Activated naive CD4-positive, alpha-beta T cell treated with anti-CD3 and anti-CD28 coated beads for 36 hours (primary cell): ENCODE data around the gene PTPN6. TPM values are rescaled to one million over a fixed set of nuclear protein-coding genes. Genes with fewer than 3 reads are reported as not detected.
A peak's percentile ranks its signal among the peaks of the same experiment; 100 is the strongest.

ENCODE experiments used
- CTCF ChIA-PET: fragments of 350-600 bp; sonication (Branson Sonifier 250); formaldehyde crosslinking; loops from one replicate; lab custom pipeline; 2021; ENCODE audit warnings: antibody characterized with exemption; lab: Charles Lee
- DNase-seq: peaks from one replicate; pipeline ENCODE4 v3.0.0-alpha.2; 2020
- H3K27ac Mint-ChIP-seq: one replicate; pipeline ENCODE4 v1.8.0; 2021; ENCODE audit warnings: mild to moderate bottlenecking, mixed read lengths
- H3K27me3 Mint-ChIP-seq: one replicate; pipeline ENCODE4 v1.8.0; 2021; ENCODE audit warnings: low read depth, mixed read lengths
- H3K36me3 Mint-ChIP-seq: one replicate; pipeline ENCODE4 v1.8.0; 2021; ENCODE audit warnings: low read depth, mixed read lengths
- H3K4me1 Mint-ChIP-seq: one replicate; pipeline ENCODE4 v1.8.0; 2021; ENCODE audit warnings: low read depth, mixed read lengths
- H3K4me3 Mint-ChIP-seq: one replicate; pipeline ENCODE4 v1.8.0; 2021; ENCODE audit warnings: mild to moderate bottlenecking, moderate library complexity, mixed read lengths
- H3K9me3 Mint-ChIP-seq: one replicate; pipeline ENCODE4 v1.8.0; 2021; ENCODE audit warnings: mixed read lengths
- intact Hi-C: fragments of 100-400 bp; cut with micrococcal nuclease; formaldehyde crosslinking; loops from one replicate; pipeline ENCODE4 v1.15.1; 2023
- total RNA-seq, 2 experiments: library from RNA; stranded (reverse); gene quantifications; one replicate each; pipeline ENCODE4 v1.2.3, GENCODE V29; 2021

The PTPN6 gene
- total RNA-seq, 2 experiments from 2014 or later: 334 to 348 TPM

GRCh38 chr12:6936636-6937480 lies 14.3 kb upstream of the PTPN6 start:
- H3K4me3 Mint-ChIP-seq: peak overlapping the region; percentile 92
- no peaks in the 10 kb centered on the region for H3K9me3 Mint-ChIP-seq
- no peaks in the 10 kb centered on the region for H3K27me3 Mint-ChIP-seq
- intact Hi-C loops: no loop called here
- H3K27ac Mint-ChIP-seq: peak overlapping the region; percentile 96
- DNase-seq: peak; percentile 73
- H3K36me3 Mint-ChIP-seq: peaks cover 27% of the 10 kb centered on the region
- CTCF ChIA-PET: interaction anchor here (0.7 to 4.8 kb wide), 8 partner anchors 8 to 65 kb away, joined by 3 to 43 read pairs (median 6); partner anchors contain the start of gene SPSB2
- peaks cover 50% of the 10 kb centered on the region for H3K4me1 Mint-ChIP-seq

DNA sequence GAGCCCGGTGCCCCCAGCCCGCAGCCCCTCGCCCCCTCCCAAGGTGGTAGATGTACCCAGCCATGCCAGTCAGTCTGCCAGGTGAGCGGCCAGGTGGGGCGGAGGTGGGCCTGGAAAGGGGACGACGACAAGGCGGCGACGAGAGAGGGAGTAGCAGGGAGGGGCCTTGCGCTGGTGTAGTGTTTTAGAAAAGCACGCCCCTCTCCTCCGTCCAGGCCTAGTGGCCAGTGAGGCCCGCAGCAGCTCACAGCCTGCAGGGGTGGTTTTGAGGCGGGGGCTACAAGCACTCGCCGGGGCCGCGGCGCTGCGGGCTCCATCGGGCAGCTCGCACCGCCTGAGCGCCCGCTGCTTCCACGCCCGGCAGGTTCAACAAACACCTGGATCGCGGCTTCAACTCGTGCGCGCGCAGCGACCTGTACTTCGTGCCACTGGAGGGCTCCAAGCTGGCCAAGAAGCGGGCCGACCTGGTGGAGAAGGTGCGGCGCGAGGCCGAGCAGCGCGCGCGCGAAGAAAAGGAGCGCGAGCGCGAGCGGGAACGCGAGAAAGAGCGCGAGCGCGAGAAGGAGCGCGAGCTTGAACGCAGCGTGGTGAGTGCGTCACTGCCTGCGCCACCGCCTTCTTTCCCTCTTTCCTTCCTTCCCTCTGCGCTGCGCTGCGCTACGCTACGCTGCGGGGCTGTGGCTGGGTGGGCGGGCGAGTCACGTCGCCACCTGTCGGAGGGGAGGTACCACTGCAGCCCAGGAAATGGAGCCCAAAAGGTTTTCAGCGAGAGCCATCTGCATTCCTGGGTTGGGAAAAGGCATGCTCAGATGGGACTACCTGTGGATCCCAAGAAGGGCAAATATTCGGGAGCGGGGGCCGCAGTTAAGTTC lies 13.4 kb upstream of the PTPN6 start:
- H3K27me3 Mint-ChIP-seq: no peaks in the 10 kb centered on the region
- intact Hi-C loops: loop anchor here (1.0 kb wide), 4 partner anchors 13 to 85 kb away; partner anchors contain the start of genes EMG1, PHB2, SPSB2 and USP5
- CTCF ChIA-PET: interaction anchor here (0.6 to 4.8 kb wide), 18 partner anchors 8 to 308 kb away, joined by 3 to 43 read pairs (median 5); partner anchors contain the start of genes PTPN6, SPSB2 and TPI1

GRCh38 chr12:6938353-6939190 lies 12.6 kb upstream of the PTPN6 start:
- H3K27me3 Mint-ChIP-seq: no peaks in the 10 kb centered on the region
- H3K36me3 Mint-ChIP-seq: peaks cover 26% of the 10 kb centered on the region
- no peaks in the 10 kb centered on the region for H3K9me3 Mint-ChIP-seq
- peak overlapping the region; percentile 92 for H3K4me3 Mint-ChIP-seq
- peak overlapping the region; percentile 96 for H3K27ac Mint-ChIP-seq
- no peak for DNase-seq
- intact Hi-C loops: loop anchor here (1.0 kb wide), 4 partner anchors 14 to 86 kb away; partner anchors contain the start of genes EMG1, PHB2, SPSB2 and USP5
- H3K4me1 Mint-ChIP-seq: peaks cover 41% of the 10 kb centered on the region
- CTCF ChIA-PET: interaction anchor here (1.0 to 4.8 kb wide), 14 partner anchors 9 to 309 kb away, joined by 3 to 43 read pairs (median 5); partner anchors contain the start of genes PTPN6, SPSB2 and TPI1

More for the DNA sequence above, 13.4 kb upstream of the PTPN6 start:
- H3K27ac Mint-ChIP-seq: peak overlapping the region; percentile 96
- H3K36me3 Mint-ChIP-seq: peaks cover 28% of the 10 kb centered on the region
- H3K4me1 Mint-ChIP-seq: peaks cover 47% of the 10 kb centered on the region
- H3K9me3 Mint-ChIP-seq: no peaks in the 10 kb centered on the region
- DNase-seq: peak; percentile 96
- peak overlapping the region; percentile 92 for H3K4me3 Mint-ChIP-seq

- intact Hi-C loops: no loop called here
- H3K4me3 Mint-ChIP-seq: no peak overlapping the region
Observed at GRCh38 chr12:6939191-6939540, 12.0 kb upstream of the PTPN6 start.

DNA sequence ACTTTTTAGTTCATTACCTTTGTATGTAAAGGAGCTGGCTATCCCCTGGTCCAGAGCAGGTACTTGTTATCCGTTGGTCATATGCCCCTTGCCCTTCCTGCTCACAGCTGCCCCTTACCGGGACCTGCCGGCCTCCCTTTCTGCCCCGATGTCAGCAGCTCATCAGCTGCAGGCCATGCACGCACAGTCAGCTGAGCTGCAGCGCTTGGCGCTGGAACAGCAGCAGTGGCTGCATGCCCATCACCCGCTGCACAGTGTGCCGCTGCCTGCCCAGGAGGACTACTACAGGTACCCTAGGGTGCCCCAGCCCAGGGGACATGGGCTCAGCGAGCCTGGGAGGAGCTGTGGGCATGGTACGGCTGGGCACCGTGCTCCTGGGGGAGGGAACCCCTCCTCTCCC lies 9.9 kb upstream of the PTPN6 start:
- Mint-ChIP-seq H3K9me3 (no peaks in the 10 kb centered on the region), H3K27me3 (no peaks in the 10 kb centered on the region), H3K4me3 (no peak overlapping the region), H3K27ac (peak overlapping the region; percentile 30), H3K36me3 (peaks cover 16% of the 10 kb centered on the region), H3K4me1 (peaks cover 32% of the 10 kb centered on the region)
- CTCF ChIA-PET: interaction anchor here (1.0 kb wide), 1 partner anchor 11 kb away, joined by 3 read pairs; no protein-coding TSS in a partner anchor
- intact Hi-C loops: loop anchor here (5.0 kb wide), 1 partner anchor 246 kb away; the partner anchor contains the start of gene PEX5
- DNase-seq: no peak

More at GRCh38 chr12:6939191-6939540, 12.0 kb upstream of the PTPN6 start:
- H3K36me3 Mint-ChIP-seq: peaks cover 26% of the 10 kb centered on the region
- no peaks in the 10 kb centered on the region for H3K9me3 Mint-ChIP-seq
- DNase-seq: no peak
- H3K27me3 Mint-ChIP-seq: no peaks in the 10 kb centered on the region
- H3K4me1 Mint-ChIP-seq: peaks cover 37% of the 10 kb centered on the region
- H3K27ac Mint-ChIP-seq: peak overlapping the region; percentile 96
- CTCF ChIA-PET: interaction anchor here (0.9 to 4.8 kb wide), 4 partner anchors 8 to 67 kb away, joined by 4 to 43 read pairs (median 11); no protein-coding TSS in a partner anchor

GRCh38 chr12:6941782-6942181 lies 9.4 kb upstream of the PTPN6 start:
- Mint-ChIP-seq H3K9me3 (no peaks in the 10 kb centered on the region), H3K36me3 (peaks cover 12% of the 10 kb centered on the region), H3K4me1 (peaks cover 28% of the 10 kb centered on the region), H3K27ac (no peak overlapping the region), H3K27me3 (no peaks in the 10 kb centered on the region), H3K4me3 (no peak overlapping the region)
- intact Hi-C loops: loop anchor here (5.0 kb wide), 1 partner anchor 246 kb away; the partner anchor contains the start of gene PEX5
- CTCF ChIA-PET: interaction anchor here (11.8 kb wide), 1 partner anchor 19 kb away, joined by 397 read pairs; no protein-coding TSS in a partner anchor
- DNase-seq: no peak

DNA sequence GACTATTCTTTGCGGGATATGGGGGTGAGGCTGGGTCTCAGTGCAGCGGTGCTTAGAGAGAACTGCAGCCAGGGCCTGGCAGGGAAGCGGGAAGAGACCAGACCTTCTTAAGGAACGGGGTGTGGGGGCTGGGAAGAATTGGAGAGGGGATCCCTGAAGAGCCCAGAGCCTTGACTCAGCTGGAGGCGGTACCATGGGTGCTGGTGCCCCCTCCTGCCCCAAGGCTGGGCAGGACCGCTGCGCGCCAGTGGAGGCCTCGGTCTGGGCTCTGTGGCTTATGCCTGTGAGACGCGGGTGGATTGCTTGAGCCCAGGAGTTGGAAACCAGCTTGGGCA lies 8.9 kb upstream of the PTPN6 start:
- Mint-ChIP-seq H3K4me3 (no peak overlapping the region), H3K36me3 (peaks cover 14% of the 10 kb centered on the region), H3K9me3 (no peaks in the 10 kb centered on the region), H3K27ac (peak overlapping the region; percentile 93), H3K27me3 (no peaks in the 10 kb centered on the region), H3K4me1 (peaks cover 32% of the 10 kb centered on the region)
- no peak for DNase-seq
- intact Hi-C loops: loop anchor here (5.0 kb wide), 1 partner anchor 245 kb away; the partner anchor contains the start of gene PEX5
- CTCF ChIA-PET: interaction anchor here (11.8 kb wide), 1 partner anchor 19 kb away, joined by 397 read pairs; no protein-coding TSS in a partner anchor

DNA sequence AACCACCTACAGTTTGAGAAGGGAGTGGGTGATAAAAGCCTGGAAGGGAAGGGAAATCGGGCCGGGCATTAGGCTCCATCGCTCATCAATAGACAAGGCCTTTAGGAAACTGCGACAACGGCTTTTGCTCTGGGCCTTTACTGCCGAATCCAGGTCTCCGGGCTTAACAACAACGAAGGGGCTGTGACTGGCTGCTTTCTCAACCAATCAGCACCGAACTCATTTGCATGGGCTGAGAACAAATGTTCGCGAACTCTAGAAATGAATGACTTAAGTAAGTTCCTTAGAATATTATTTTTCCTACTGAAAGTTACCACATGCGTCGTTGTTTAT lies 7.8 kb upstream of the PTPN6 start:
- H3K27me3 Mint-ChIP-seq: no peaks in the 10 kb centered on the region
- CTCF ChIA-PET: interaction anchor here (0.8 to 11.8 kb wide), 10 partner anchors 18 to 165 kb away, joined by 3 to 397 read pairs (median 4); partner anchors contain the start of genes C1R, C1RL, ENO2 and LPCAT3
- peak; percentile 89 for DNase-seq
- H3K36me3 Mint-ChIP-seq: peaks cover 17% of the 10 kb centered on the region
- peaks cover 40% of the 10 kb centered on the region for H3K4me1 Mint-ChIP-seq
- intact Hi-C loops: loop anchor here (1.0 to 5.0 kb wide), 4 partner anchors 52 to 244 kb away; partner anchors contain the start of genes CDCA3, LPCAT3 and PEX5
- H3K27ac Mint-ChIP-seq: peak overlapping the region; percentile 93
- peak overlapping the region; percentile 94 for H3K4me3 Mint-ChIP-seq
- H3K9me3 Mint-ChIP-seq: no peaks in the 10 kb centered on the region

DNA sequence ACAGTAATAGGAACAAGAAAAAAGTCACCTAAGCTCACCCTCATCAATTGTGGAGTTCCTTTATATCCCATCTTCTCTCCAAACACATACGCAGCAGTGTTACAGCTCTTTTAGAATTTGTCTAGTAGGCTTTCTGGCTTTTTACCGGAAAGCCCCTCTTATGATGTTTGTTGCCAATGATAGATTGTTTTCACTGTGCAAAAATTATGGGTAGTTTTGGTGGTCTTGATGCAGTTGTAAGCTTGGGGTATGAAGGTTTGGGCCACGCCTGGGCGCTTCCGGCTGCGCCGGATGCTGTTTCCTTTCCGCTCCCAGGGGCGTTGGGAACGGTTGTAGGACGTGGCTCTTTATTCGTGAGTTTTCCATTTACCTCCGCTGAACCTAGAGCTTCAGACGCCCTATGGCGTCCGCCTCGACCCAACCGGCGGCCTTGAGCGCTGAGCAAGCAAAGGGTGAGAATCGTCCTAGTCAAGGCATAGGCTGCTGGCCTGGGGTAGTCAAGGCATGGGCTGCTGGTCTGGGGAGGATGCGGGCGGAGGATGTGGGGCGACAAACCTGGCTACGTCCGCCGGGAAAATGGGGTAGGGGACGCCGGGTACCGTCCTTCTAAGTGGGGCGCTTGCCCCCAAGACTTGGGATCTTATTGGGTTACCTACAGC lies 7.3 kb upstream of the PTPN6 start, which contains the start of the genes C12orf57 and RNU7-1:
C12orf57 (plus strand) TSS at position 301 of the 659 bp plus-strand sequence; CDS start at position 401, 100 bp downstream.
RNU7-1 (plus strand) TSS at position 95 of the 659 bp plus-strand sequence.
- Mint-ChIP-seq H3K9me3 (no peaks in the 10 kb centered on the region), H3K4me3 (peak within 1 kb of the TSS; percentile 94), H3K27ac (peak within 1 kb of the TSS; percentile 93), H3K4me1 (peaks cover 45% of the 10 kb centered on the region), H3K27me3 (no peaks in the 10 kb centered on the region), H3K36me3 (peaks cover 18% of the 10 kb centered on the region)
- CTCF ChIA-PET: interaction anchor here (0.7 to 11.8 kb wide), 14 partner anchors 8 to 167 kb away, joined by 3 to 397 read pairs (median 4); partner anchors contain the start of genes C1R, C1RL, ENO2 and LPCAT3
- DNase-seq: peak; percentile 85
- intact Hi-C loops: loop anchor here (1.0 to 5.0 kb wide), 13 partner anchors 9 to 243 kb away; partner anchors contain the start of genes C1R, CDCA3, EMG1 and LPCAT3
